AG08395 (cell line): ENCODE results near the gene CADM1.

Source experiments
- DNase-seq: peaks from one replicate; pipeline ENCODE4 v3.0.0; 2012; ENCODE audit warnings: mixed read lengths, low spot score

CADM1 gene

DNA sequence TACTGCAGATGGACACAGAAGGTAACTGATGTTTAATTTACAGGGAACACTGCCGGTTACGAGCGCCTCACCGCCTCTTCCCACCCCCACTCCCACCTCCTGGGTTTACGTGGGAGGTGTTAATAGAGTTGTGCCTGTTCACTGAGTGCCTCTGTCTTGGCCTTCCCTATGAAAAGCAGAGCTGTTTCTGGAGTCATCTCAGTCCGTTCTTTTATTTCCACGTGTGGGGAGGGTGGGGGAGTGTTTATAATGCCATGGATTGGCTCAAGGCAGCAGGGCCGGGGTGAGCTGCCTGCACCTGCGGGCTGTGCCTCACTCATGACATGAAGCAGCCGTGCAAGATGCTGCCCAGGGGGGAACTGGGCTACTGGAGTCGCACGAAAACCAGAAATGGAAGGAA lies 322.7 kb downstream of the CADM1 start:
- no peak for DNase-seq

- DNase-seq: no peak
Observed at GRCh38 chr11:115180272-115180671, 323.9 kb downstream of the CADM1 start.

DNA sequence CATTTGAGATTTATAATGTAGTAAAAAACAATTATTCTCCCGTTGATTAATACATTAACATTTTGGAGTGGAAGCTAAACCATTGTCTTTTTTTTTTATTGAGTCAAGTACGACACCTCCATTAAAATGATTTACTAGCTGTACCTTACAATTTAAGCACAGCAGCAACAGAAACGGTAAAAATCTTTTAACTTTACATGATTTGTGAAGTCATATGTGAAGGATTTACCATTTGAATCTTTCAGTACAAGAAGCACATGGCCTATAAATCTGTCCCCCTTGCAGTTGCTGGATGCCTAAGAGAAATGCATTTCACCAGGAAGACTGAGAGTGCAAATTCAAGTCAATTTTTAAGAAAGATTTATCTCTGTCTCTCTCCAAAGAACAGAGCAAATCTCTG lies 324.6 kb downstream of the CADM1 start:
- no peak for DNase-seq

GRCh38 chr11:115178705-115179104 lies 325.5 kb downstream of the CADM1 start:
- no peak for DNase-seq

- no peak for DNase-seq
Observed at GRCh38 chr11:115173136-115173535, 331.1 kb downstream of the CADM1 start.

GRCh38 chr11:115170133-115170815 lies 333.9 kb downstream of the CADM1 start:
- DNase-seq: peak; percentile 44

DNA sequence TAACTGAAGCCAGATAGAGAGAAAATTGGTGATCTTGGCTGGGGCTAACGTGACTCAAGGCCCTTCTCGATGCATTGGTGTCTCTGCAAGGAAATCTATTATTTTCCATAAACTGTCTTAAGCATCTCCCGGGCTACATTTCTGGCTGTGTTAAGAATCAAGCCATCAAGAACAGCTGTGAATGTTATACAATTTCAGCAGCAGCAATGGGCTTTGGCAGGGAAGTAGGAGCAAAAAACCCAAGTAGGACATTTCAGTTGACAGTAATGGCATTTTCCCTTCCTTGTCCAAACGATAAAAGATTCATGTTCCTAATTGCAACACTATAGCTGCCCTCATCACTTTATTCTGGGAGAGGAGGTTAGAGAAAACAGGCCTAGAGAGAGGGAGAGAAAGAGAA lies 335.0 kb downstream of the CADM1 start:
- no peak for DNase-seq

DNA sequence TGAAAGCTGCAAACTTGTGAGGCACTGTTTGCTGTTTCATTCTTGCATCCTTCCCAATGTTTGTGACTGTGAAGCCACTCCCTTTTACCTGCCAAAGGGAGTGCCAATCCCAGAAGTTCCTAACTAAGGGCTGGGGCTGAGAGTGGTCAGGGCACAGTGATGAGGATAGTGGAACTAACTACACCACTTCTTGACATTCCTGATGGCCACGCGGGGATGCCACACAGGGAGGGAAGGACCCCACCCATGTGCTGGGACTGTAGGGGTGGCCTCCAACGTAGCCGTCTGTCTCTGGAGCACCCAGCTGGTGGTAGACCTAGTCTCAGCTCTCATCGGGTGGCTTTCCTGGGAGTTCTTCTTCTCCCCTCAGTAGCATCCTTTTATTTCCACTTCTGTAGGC lies 335.5 kb downstream of the CADM1 start:
- no peak for DNase-seq

DNA sequence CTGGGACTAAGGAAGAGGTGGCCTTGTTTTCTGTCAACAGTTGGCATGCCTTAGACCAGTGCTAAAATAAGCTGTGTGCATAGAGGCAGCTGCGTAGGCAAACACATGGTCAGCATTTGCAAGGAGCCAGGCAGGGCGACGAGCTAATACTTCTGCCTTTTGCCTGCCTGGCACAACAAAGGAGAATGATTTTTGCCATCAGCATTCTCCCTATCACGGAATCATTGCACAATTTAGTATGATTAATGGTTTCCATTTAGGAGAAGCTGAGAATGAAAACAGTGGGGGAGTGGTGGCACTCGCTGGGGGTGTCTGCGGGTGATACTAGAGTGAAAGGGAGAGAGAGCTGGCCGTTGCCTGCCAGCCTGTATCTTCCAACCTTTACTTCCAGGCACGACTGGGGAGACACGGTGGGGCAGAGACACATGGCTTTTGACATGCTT lies 336.0 kb downstream of the CADM1 start:
- peak; percentile 56 for DNase-seq

DNA sequence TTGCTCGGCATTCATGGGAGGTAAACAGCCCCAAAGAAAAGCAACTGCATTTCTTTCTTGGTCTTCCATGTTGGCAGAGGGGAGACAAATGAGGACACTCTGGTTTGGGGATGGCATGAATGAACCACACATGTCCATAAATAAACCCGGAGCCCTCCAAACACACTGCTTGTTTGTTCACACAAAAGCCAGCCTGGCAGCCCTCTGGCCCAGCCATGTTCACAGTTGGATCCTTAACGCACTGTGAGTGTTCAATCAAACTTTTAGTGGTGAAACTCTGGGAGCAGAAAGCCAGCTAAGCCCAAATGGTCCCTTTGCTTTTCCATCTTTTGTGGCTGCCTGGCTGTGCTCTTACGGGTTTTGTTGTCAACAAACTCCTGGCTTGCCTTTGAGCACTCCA lies 336.8 kb downstream of the CADM1 start:
- no peak for DNase-seq

- DNase-seq: no peak
Observed at GRCh38 chr11:115166820-115167219, 337.4 kb downstream of the CADM1 start.

DNA sequence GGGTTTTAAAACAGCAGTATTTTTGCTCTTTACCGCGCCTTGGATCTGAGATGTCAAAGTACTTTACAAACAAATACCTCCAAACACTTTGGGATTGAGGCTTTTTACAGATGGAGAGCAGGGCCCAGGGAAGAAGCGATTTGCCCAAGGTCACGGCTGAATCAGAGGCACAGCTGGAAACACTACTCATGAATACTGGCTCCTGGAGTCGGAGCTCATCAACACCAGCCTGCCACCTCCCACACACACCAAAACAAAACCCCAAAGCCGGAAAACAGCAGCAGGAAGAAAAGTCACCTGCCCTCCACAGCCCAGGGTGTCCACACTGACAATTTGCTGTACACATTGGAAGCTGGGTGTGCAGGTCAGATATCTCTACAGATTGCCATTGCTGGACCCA lies 339.4 kb downstream of the CADM1 start:
- DNase-seq: no peak

GRCh38 chr11:115162919-115163318 lies 341.3 kb downstream of the CADM1 start:
- DNase-seq: no peak

DNA sequence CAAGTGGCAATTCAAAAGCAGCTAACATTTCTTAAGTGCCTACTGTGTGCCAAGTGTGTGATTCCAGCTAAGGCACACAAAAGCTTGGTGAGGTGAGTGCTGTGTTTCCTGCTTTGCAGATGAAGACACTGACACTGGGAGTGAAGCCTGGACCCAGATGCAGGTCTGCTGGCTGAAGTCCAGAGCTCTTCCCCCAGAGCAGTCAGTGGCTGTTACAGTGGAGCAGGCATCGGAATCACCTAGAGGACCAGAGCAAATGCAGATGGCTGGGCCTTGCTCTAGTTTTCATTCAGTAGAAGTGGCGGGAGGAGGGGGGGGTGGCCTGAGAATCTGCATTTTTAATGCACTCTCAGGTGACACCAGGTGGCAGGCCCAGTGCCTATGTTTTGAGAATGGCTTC lies 342.3 kb downstream of the CADM1 start:
- no peak for DNase-seq

GRCh38 chr11:115159207-115159606 lies 345.0 kb downstream of the CADM1 start:
- DNase-seq: no peak

- DNase-seq: no peak
Observed at GRCh38 chr11:115158053-115158452, 346.2 kb downstream of the CADM1 start.

GRCh38 chr11:115157247-115157646 lies 347.0 kb downstream of the CADM1 start:
- DNase-seq: no peak

- DNase-seq: no peak
Observed at GRCh38 chr11:115155978-115156377, 348.2 kb downstream of the CADM1 start.

- no peak for DNase-seq
Observed at GRCh38 chr11:115155320-115155719, 348.9 kb downstream of the CADM1 start.

- no peak for DNase-seq
Observed at GRCh38 chr11:115154355-115154736, 349.9 kb downstream of the CADM1 start.

DNA sequence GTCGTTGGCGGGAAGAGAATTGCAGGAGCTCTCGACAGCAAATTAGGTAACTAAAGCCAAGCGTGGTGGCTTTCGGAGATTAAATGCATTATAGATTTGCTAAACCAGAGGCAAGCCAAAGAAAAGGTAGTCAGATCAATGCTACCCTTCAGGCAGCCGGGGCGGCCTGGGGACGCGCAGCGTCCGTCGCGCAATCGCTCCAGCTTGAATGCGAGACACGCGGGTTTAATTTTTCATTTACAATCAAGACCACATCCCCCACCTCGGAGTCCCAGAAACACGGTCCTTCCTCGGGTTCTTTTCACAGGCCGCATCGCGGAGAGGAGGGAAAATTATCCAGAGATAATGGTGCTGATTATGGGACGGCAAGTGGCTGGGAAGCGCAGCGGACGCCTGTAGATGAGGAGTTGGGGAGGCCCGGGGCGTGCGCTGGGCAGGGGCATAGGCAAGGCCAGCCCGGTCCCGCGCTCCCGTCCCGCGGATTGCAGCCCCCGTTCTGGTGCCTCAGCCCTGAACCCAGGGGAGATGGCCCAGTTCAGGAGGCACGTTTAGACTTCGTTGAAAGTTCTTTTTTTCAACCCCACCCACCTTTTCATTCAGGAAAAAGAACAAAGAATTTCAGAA lies 350.4 kb downstream of the CADM1 start:
- no peak for DNase-seq

DNA sequence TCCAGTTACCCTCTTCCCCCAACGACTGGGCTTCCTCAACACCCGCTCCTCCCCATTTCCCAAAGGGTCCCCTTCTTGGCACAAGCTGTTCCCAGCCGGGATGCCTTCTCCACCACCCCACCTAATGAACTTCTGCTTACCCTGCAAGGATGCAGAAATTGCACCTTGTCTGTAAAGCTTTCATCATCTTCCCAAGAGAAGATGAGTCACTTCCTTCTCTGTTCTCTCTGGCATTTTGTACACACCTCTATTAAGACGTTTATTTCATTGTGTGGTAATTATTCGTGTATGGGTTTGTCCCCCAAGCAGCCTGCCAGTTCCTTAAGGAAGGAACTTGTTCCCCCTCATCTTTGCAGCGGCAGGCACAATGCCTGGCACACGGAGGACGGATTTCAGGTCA lies 351.1 kb downstream of the CADM1 start:
- DNase-seq: no peak

DNA sequence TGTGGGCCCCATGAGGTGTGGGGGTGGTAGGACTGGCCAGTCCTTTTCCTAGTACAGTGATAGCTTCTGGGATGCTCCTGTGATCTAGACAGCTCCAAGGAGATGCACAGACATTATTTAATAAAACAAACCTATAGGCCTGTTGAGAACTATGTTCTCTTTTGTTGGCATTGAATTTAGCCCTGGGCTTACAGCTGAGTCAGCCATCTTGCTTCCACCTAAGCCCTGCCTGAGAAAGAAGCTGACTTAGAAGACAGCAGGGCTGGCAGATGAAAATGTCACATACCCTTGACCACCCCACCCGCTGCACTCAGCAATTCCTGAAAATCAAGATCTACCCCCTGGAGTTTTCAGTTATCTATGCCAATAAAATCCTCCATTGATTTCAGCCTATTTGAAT lies 353.2 kb downstream of the CADM1 start:
- DNase-seq: no peak

GRCh38 chr11:115148691-115149090 lies 355.5 kb downstream of the CADM1 start:
- no peak for DNase-seq
